Measurements from ENCODE around the gene MAP3K19.

MAP3K19 gene

DNA sequence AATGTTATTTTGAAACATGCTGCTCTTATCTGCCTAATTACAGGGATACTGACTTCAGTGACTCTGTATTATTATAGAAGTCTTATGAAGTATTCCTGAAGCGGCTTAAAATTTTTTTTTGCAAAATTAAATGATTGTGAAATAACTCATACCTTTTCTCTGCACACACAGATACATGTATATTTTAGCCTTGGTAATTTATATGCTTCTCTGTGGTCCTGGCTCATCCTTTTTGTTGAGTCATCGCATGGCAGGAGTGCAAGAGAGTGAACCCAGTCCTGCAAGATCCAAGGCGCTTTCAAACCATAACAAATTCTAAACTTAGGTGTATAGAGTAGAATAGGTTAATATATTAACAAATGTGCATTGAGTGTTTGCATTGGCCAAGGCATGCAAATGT lies 120.1 kb downstream of the MAP3K19 start:
- DNase-seq (ENCODE audit: low read depth, low spot score), result no peak

DNA sequence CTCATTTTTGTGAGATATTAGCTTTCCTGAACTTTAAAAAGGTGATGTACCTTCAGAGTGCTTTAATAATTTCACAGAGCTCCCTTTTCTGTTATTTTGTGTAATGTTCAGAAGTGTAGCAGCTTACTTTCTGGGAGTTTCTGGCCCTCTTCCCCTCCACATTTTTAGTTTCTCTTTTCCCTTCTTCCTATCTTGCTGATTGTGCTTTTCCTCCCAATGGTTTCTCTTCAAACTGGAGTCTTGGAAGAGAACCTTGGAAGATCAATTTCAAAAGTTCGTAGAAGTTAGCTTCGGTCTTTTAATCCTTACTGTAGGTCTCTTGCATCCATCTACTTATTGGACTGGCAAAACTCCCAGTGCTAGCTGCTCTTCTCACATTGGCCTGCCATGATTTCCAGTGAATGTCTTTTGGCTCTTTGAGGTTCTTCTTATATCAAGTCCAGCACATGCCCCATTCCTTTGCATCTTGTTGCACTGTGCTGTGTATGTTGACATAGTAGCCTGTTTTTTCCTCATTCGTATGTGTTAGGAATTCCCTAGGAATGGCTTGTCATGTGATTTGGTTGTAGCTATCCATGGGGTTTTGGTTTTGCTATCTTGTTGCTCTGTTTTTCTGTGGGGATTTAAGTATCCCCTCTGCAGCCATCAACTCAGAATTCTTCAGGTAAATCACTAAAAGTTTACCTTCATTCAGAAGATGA lies 120.9 kb downstream of the MAP3K19 start:
- no peak for DNase-seq (ENCODE audit: low read depth, low spot score)

DNA sequence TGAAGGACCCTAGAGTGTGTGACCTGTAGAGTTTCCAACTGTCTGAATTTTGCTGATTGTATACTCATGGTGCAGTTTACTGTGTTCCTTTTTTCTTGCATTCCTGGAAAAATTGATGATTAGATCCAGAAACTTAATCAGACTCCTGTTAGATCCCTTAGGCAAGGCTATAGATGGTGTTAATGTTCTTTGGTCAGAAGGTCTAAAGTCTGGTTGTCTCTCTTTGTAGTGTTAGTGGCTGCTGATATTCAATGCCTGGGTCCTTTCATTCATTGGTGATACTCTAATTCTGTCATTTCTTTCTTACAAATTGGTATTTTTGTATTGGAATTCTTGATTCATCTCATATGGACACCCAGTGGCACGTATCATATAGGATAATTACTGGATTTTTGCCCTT lies 122.3 kb downstream of the MAP3K19 start:
- no peak for DNase-seq (ENCODE audit: low read depth, low spot score)

DNA sequence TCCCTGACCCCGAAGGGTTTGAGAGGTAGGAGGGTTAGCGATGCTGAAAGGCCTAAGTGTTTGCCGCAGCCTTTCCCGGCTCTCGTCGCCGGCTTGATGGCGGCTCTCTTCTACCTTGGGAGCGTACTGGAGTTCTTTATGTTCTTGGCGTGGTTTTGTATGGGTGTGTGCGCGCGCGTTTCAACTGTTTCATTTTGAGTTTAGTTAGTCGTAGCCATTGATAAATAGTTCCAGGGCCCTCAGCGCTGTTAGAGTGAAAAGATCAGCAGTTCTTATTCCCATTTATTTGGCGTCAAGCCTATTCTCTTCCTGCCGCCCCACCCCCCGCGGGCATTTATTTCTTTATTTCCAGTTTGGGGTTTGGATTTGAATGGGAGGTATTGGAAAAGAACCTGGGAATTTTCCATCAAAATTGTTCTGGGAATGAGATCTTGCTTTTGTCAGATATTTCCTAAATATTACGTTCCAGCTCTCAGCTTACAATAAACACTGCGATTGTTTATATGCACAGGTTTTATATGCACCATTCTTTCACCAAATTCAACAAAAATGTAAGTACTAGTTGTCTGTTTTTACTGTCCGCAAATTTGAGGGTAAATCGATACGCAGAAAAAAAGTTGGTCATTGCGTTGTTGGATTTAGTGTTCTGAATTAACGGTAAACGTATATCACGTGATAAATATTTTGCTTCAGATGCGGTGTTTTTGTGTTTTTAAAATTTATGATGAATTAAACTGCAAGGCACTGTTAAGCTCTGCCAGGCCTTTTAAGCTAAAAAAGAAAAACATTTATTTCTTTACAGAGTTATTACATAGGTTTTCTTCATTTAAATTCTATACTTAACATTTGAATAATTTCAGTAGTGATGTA lies 127.7 kb downstream of the MAP3K19 start:
- no peak for DNase-seq (ENCODE audit: low read depth, low spot score)

DNA sequence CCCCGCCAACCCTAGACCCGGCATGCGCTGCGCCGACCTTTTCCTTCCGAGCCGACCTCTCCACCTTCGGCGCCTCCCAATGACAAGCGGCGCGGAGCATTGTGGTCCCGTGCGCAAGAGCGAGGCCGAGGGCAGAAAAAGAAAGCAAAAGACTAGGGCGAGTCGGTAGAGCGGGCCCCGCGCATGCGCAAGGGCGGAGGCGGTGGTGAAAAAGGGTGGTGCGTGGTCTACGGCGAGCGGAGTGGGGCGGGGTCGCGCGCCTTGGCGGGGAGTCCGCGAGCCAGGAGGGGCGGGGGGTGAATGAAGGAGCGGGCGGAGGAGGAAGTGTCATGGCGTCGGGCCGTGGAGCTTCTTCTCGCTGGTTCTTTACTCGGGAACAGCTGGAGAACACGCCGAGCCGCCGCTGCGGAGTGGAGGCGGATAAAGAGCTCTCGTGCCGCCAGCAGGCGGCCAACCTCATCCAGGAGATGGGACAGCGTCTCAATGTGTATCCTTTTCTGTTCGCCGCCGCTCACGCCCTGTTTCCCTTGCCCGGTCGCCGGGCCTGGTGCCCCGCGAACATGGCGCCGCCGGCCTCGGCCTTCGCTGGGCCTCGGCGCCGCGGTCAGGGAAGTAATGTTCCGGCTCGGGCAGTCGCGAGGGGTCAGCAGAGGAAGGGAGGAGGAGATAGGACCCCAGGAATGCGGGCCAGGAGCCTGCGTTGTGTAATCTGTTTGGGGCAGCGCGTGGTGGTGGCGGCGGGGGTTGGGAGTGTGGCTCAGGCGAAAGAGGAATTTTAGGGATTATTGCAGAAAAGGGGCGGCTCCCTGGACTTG lies 128.5 kb downstream of the MAP3K19 start, which contains the start of gene CCNT2:
Gene CCNT2 (plus strand): TSS at position 297 of the 815 bp plus-strand sequence. CDS start 33 bp downstream, at position 330.
- DNase-seq (ENCODE audit: low read depth, low spot score), result peak; percentile 99

DNA sequence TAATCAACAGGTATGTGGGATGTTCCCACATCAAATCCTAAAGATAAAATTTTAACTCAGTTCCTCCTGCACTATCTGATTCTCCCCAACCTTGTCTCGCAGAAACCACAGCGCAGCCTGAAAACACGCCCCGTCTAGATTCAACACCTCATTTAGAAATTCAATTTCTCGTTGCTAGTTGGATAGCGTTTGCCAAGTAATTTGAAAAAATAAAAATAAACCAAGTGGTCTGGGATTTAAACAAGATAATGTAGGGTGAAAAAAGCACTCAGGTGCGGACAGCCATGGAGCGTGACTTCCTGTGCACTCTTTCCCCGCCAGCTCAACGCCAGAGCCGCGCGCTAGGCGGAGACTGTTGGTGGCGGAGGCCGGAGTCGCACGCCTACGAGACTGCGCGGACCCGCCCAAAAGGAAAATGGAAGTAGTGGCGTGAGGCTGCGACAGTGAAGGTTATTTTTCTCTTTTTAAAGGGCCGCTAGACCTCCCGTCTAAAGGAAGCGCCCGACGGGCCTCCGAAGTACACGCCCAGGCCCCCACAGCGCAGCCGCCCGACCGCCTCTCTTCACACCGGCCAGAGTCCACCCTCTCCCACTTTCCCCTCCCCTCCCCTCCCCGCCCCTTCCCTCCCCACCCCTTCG lies 129.2 kb downstream of the MAP3K19 start:
- DNase-seq (ENCODE audit: low read depth, low spot score), result no peak

DNA sequence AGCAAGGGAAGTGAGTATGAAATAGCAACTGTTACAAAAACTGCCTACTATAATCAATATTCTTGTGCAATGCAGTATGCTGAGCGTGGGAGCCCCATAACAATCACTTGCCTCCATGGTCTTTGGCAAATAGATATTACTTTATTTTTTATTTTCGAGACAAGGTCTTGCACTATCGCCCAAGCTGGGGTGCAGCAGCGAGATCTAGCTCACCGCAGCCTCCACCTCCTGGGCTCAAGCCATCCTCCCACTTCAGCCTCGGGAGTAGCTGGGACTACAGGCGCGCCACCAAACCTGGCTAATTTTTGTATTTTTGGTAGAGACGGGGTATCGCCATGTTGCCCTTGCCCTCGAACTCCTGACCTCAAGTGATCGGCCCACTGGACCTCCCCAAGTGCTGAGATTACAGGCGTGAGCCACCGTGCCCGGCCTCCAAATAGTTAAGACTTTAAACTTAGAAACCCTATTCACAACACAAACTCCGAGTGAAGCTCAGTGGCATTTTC lies 129.8 kb downstream of the MAP3K19 start:
- DNase-seq (ENCODE audit: low read depth, low spot score), result peak; percentile 33

Data from ELF-1 (cell line).